Effector memory CD4-positive, alpha-beta T cell (primary cell): ENCODE measurements around the gene RGS8.

Source experiments
- DNase-seq, 3 donors: peaks; one replicate each; pipeline ENCODE4 v3.0.0-alpha.2; 2020
- H3K27ac ChIP-seq: 2 replicates; pipeline ENCODE4 v1.7.0; 2013; ENCODE audit warnings: mild to moderate bottlenecking, low read length, moderate library complexity; ENCODE audit not compliant: insufficient read depth, poor library complexity, severe bottlenecking
- H3K27me3 ChIP-seq: replicated peaks from 2 replicates; pipeline ENCODE4 v1.7.0; 2013; ENCODE audit warnings: mild to moderate bottlenecking, low read length; ENCODE audit not compliant: insufficient read depth, control insufficient read depth, poor library complexity, severe bottlenecking
- H3K36me3 ChIP-seq: 2 replicates; pipeline ENCODE4 v1.7.0; 2013; ENCODE audit warnings: mild to moderate bottlenecking, low read length, moderate library complexity; ENCODE audit not compliant: control insufficient read depth, insufficient read depth
- H3K4me1 ChIP-seq: 2 replicates; pipeline ENCODE4 v1.7.0; 2013; ENCODE audit warnings: low read length, mild to moderate bottlenecking; ENCODE audit not compliant: control insufficient read depth, insufficient read depth, poor library complexity, severe bottlenecking
- H3K4me3 ChIP-seq: 2 replicates; pipeline ENCODE4 v1.7.0; 2013; ENCODE audit warnings: low read length, low read depth, mild to moderate bottlenecking; ENCODE audit not compliant: insufficient read depth, poor library complexity, severe bottlenecking
- H3K9me3 ChIP-seq: 2 replicates; pipeline ENCODE4 v1.7.0; 2013; ENCODE audit warnings: mild to moderate bottlenecking, low read length, moderate library complexity; ENCODE audit not compliant: control insufficient read depth

Gene RGS8

DNA sequence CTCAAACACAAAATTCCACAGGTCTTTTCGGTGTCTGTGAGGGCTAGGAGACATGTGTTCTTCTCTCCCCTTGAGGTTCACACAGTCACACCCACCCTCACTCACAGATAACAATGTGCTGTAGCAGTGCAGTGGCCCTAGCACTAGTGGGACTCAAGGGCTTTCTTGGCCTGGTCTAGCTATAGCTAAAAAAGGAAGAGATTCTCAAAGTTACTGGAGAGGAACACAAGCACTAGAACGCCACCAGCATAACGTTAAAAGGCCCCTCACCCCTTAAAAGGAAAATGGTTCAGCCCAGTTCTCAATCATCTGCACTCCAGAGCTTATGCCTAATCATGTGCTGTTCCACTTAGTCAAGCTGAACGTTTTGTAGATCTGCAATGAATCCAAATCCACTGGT, 39.5 kb downstream of the RGS8 start:
- Histone ChIP-seq H3K36me3 (no peaks in the 10 kb centered on the region), H3K4me3 (no peak overlapping the region), H3K27ac (no peak overlapping the region), H3K9me3 (no peaks in the 10 kb centered on the region), H3K27me3 (no peaks in the 10 kb centered on the region), H3K4me1 (no peaks in the 10 kb centered on the region)
- no peak for DNase-seq

DNA sequence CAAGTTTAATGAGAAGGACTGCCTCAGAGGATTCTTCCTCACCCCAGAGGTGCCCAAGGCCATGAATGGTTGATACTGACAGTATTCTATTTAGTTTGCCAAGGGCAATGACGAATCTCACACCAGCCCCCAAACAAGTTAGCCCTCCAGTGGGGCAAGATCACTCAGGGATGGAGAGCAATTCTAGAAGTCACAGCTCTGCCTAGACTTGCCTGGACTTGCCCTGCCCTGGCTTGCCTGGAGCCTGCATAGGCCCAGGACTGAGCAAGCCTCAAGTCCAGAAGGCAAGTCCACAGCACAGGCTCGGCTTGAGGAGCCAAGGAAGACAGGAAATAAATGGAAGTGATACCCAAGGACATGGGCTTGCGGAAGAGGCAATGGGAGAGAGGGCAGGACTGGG, 40.7 kb downstream of the RGS8 start:
- no peaks in the 10 kb centered on the region for H3K36me3 ChIP-seq
- no peak overlapping the region for H3K4me3 ChIP-seq
- H3K4me1 ChIP-seq: no peaks in the 10 kb centered on the region
- no peaks in the 10 kb centered on the region for H3K27me3 ChIP-seq
- no peak overlapping the region for H3K27ac ChIP-seq
- no peaks in the 10 kb centered on the region for H3K9me3 ChIP-seq
- DNase-seq: no peak

- no peaks in the 10 kb centered on the region for H3K27me3 ChIP-seq
- no peaks in the 10 kb centered on the region for H3K4me1 ChIP-seq
- no peaks in the 10 kb centered on the region for H3K36me3 ChIP-seq
- H3K27ac ChIP-seq: no peak overlapping the region
- DNase-seq: no peak
- H3K4me3 ChIP-seq: no peak overlapping the region
- H3K9me3 ChIP-seq: no peaks in the 10 kb centered on the region
Measured at GRCh38 chr1:182642461-182642860, 41.9 kb downstream of the RGS8 start.

GRCh38 chr1:182641561-182641960, 42.8 kb downstream of the RGS8 start:
- H3K36me3 ChIP-seq: no peaks in the 10 kb centered on the region
- no peak overlapping the region for H3K4me3 ChIP-seq
- no peaks in the 10 kb centered on the region for H3K9me3 ChIP-seq

DNA sequence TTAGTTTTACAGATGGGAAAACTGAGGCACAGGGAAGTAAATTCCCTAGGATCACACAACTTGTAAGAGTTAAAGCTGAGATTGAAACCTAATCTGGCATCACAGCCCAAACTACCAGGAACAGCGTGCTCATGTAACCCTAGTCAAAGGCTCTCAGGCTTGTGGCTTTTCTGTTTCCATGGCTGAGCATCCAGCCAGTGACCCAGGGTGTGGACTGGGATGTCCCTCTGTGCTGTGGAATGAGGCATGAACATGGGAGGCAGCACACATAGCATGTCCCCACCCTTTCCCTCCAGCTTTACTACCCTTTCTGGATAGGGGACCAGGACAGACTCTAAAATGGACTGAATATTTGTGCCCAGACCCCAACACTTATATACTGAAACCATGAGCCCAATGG, 45.1 kb downstream of the RGS8 start:
- Histone ChIP-seq H3K27ac (no peak overlapping the region), H3K36me3 (no peaks in the 10 kb centered on the region), H3K4me3 (no peak overlapping the region), H3K9me3 (no peaks in the 10 kb centered on the region), H3K4me1 (no peaks in the 10 kb centered on the region), H3K27me3 (no peaks in the 10 kb centered on the region)
- DNase-seq: no peak

More at GRCh38 chr1:182641561-182641960, 42.8 kb downstream of the RGS8 start:
- Histone ChIP-seq H3K4me1 (no peaks in the 10 kb centered on the region), H3K27ac (no peak overlapping the region), H3K27me3 (no peaks in the 10 kb centered on the region)
- DNase-seq: no peak

GRCh38 chr1:182637769-182638168, 46.6 kb downstream of the RGS8 start:
- no peaks in the 10 kb centered on the region for H3K36me3 ChIP-seq
- no peaks in the 10 kb centered on the region for H3K9me3 ChIP-seq
- DNase-seq: no peak
- H3K27me3 ChIP-seq: no peaks in the 10 kb centered on the region
- H3K4me3 ChIP-seq: no peak overlapping the region
- no peak overlapping the region for H3K27ac ChIP-seq
- no peaks in the 10 kb centered on the region for H3K4me1 ChIP-seq

- Histone ChIP-seq H3K27me3 (no peaks in the 10 kb centered on the region), H3K27ac (no peak overlapping the region), H3K36me3 (no peaks in the 10 kb centered on the region), H3K4me3 (no peak overlapping the region), H3K4me1 (no peaks in the 10 kb centered on the region), H3K9me3 (no peaks in the 10 kb centered on the region)
- DNase-seq: no peak
Measured at GRCh38 chr1:182635871-182636270, 48.5 kb downstream of the RGS8 start.
